Subcutaneous adipose tissue (tissue), 4 donors: Measurements from ENCODE around the gene NLRP9. TPM values are rescaled to one million over a fixed set of nuclear protein-coding genes. Genes with fewer than 3 reads are reported as not detected.
"Not testable (repeated sequence)": the region's sequence is repeated elsewhere in the genome, so short reads cannot be mapped to it uniquely, and the experiment has no call there.

Source experiments
- CTCF ChIP-seq: fragments of 450-650 bp; IDR thresholded peaks from one replicate; pipeline ENCODE4 v1.5.1; 2016; ENCODE audit warnings: low read depth, mild to moderate bottlenecking, control low read depth, antibody characterized with exemption, moderate library complexity
- total RNA-seq, 4 donors: library from RNA; depleted of rRNA; stranded (reverse); fragments of >200 nt; gene quantifications; one replicate each; pipeline ENCODE4 v1.1.0, GENCODE V29; 2016

The NLRP9 gene
- not detected for total RNA-seq

- no peak for TF ChIP-seq CTCF
Measured at GRCh38 chr19:55738302-55738701, at the start of gene NLRP9. TSS of gene NLRP9 (minus strand) at chr19:55738402. CDS start at chr19:55738374, 28 bp downstream.

- TF ChIP-seq CTCF: no peak
Measured at GRCh38 chr19:55781112-55781511, 42.9 kb upstream of the NLRP9 start.

- TF ChIP-seq CTCF: no peak
Measured at GRCh38 chr19:55778331-55778730, 40.1 kb upstream of the NLRP9 start.

GRCh38 chr19:55777528-55777927 is 39.3 kb upstream of the NLRP9 start:
- TF ChIP-seq CTCF: no peak

- TF ChIP-seq CTCF: not testable (repeated sequence)
Measured at GRCh38 chr19:55768818-55769217, 30.6 kb upstream of the NLRP9 start, which contains the start of gene RFPL4AL1. TSS of gene RFPL4AL1 (plus strand) at chr19:55769118. CDS start at chr19:55771805, 2,687 bp downstream.

GRCh38 chr19:55766466-55766865 is 28.3 kb upstream of the NLRP9 start:
- no peak for TF ChIP-seq CTCF

- not testable (repeated sequence) for TF ChIP-seq CTCF
Measured at GRCh38 chr19:55758797-55759196, 20.6 kb upstream of the NLRP9 start, which contains the start of gene RFPL4A. TSS of gene RFPL4A (plus strand) at chr19:55759097. CDS start at chr19:55761801, 2,704 bp downstream.

- TF ChIP-seq CTCF: no peak
Measured at GRCh38 chr19:55753401-55753800, 15.2 kb upstream of the NLRP9 start.
